ENCODE data around the gene ZMYND8.

DNA sequence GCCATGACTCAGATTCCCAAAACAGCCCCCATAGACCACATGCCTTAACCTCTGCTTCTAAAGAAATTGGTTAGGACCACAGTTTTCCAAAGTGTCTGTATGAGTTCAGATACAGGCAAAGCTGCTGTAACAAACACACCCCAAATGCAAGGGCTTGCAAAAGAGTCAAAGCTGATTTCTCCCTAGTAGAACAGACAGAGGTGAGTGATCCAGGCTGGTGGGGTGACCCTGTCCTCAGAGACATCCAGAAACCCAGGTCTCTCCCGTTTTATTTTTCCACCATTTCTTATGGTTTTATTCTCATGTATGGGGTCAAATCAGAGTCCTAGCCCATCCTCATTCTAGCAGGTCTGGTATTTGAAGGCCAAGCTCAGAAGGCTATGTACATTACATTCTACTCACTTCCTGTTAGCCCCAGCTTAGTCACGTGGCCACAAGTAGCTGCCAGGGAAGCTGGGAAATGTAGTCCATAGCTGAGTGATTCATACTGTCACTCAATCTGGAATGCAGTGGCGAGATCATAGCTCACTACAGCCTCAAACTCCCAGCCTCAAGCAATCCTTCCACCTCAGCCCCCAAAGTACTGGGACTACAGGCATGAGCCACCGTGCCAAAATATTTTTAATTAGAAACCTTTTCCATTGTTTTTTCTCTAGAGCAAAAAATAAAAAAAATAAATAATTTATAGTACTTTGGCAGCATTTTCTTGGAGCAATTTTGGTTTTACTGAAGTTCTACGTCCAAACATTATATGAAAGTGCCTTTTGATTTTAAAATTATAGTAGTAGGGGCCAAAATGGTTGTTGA lies 175.2 kb downstream of the ZMYND8 start:
- TF ChIP-seq FOS (IDR thresholded peaks at IDR 0.05; ENCODE audit: low read depth, low read length) (no peak), MAFK (IDR thresholded peaks at IDR 0.05; ENCODE audit: low read depth, low read length) (no peak), POLR2A (IDR thresholded peaks at IDR 0.05; ENCODE audit: low read depth, low read length) (no peak), BHLHE40 (IDR thresholded peaks at IDR 0.05; ENCODE audit: low read depth, low read length) (no peak)
- TF ChIP-seq, protein P1, sequence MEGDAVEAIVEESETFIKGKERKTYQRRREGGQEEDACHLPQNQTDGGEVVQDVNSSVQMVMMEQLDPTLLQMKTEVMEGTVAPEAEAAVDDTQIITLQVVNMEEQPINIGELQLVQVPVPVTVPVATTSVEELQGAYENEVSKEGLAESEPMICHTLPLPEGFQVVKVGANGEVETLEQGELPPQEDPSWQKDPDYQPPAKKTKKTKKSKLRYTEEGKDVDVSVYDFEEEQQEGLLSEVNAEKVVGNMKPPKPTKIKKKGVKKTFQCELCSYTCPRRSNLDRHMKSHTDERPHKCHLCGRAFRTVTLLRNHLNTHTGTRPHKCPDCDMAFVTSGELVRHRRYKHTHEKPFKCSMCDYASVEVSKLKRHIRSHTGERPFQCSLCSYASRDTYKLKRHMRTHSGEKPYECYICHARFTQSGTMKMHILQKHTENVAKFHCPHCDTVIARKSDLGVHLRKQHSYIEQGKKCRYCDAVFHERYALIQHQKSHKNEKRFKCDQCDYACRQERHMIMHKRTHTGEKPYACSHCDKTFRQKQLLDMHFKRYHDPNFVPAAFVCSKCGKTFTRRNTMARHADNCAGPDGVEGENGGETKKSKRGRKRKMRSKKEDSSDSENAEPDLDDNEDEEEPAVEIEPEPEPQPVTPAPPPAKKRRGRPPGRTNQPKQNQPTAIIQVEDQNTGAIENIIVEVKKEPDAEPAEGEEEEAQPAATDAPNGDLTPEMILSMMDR (conservative IDR thresholded peaks at IDR 0.05; ENCODE audit: low read depth, low read length) = no peak

All from IMR-90 (cell line).